Upper lobe of right lung (tissue), 1 donor: ENCODE results near the gene ZMYM5. TPM values are rescaled to one million over a fixed set of nuclear protein-coding genes. Genes with fewer than 3 reads are reported as not detected.
A peak's percentile ranks its signal among the peaks of the same experiment; 100 is the strongest.
"Not testable (repeated sequence)": the region's sequence is repeated elsewhere in the genome, so short reads cannot be mapped to it uniquely, and the experiment has no call there.

Source experiments
- ATAC-seq: fragments of 200-7000 bp; cut with Tn5 transposase; one replicate; pipeline ENCODE4 v1.9.1; 2020; ENCODE audit warnings: mild to moderate bottlenecking, moderate library complexity
- DNase-seq: peaks from one replicate; pipeline ENCODE4 v3.0.0-alpha.2; 2020
- H3K27ac ChIP-seq: fragments of 200-600 bp; one replicate; pipeline ENCODE4 v1.8.0; 2022
- H3K27me3 ChIP-seq: fragments of 200-600 bp; one replicate; pipeline ENCODE4 v1.8.0; 2022; ENCODE audit warnings: mild to moderate bottlenecking
- H3K36me3 ChIP-seq: fragments of 200-600 bp; one replicate; pipeline ENCODE4 v1.8.0; 2022
- H3K4me1 ChIP-seq: fragments of 200-600 bp; one replicate; pipeline ENCODE4 v1.8.0; 2022
- H3K4me3 ChIP-seq: fragments of 200-600 bp; one replicate; pipeline ENCODE4 v1.8.0; 2022; ENCODE audit warnings: mild to moderate bottlenecking
- H3K9me3 ChIP-seq: fragments of 200-600 bp; one replicate; pipeline ENCODE4 v1.8.0; 2022
- intact Hi-C: fragments of 100-400 bp; cut with DNase I; formaldehyde crosslinking; loops from one replicate; pipeline ENCODE4 v1.11.0; 2022
- total RNA-seq: library from RNA; stranded (reverse); fragmentation: NEBNext Ultra II Directional; extraction: Animal tissue kit (Norgen Biotek cat#: 25700); gene quantifications from one replicate; pipeline ENCODE4 v1.2.1, GENCODE V29; 2021
- TF ChIP-seq, protein P1 (sequence below): fragments of 200-600 bp; IDR thresholded peaks from one replicate; pipeline ENCODE4 v1.8.0; 2022; ENCODE audit warnings: antibody characterized with exemption
- donor health status: DM: no; HTN: yes; CAD: no; lungs with severe emphysema.

Gene ZMYM5
- total RNA-seq, 1 donor from 2014 or later, result 11.8 TPM

DNA sequence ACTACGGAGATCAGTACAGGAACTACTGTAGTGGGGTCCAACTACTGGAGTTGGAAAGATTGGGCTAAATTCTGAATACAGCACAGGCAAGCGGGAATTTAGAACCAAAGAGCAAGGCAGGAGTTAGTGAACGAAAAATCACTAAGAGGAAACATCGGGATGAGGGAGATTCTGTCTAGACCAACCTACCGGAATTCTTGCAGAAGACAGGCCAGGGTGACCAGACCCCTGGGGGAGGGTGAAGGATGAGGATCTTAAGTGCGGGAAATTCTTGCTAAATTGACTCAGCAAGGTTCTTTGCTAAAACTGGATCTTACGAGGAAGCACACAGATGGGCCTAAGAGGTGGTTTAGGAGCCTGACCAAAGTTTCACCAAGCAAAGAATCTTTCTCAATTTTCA is 67.5 kb downstream of the ZMYM5 start:
- DNase-seq, result no peak

DNA sequence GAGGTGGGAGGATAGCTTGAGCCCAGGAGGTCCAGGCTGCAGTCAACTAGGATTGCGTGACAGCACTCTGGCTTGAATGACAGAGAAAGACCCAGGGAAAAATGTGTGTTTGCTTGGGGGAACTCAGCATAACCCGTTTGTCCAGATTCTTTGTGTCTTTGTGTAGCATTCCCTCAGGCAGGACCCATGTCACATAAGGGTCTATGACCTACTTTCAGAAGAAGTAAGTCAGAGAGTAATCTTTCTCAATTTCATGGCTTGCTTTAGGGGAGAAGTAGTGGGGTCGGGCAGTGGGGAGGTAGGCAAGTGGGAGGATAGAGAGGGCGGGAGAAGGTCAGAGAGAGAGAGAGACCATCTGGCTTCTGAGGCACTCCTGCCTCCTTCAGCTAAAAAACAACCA is 68.8 kb downstream of the ZMYM5 start:
- TF ChIP-seq, protein P1, sequence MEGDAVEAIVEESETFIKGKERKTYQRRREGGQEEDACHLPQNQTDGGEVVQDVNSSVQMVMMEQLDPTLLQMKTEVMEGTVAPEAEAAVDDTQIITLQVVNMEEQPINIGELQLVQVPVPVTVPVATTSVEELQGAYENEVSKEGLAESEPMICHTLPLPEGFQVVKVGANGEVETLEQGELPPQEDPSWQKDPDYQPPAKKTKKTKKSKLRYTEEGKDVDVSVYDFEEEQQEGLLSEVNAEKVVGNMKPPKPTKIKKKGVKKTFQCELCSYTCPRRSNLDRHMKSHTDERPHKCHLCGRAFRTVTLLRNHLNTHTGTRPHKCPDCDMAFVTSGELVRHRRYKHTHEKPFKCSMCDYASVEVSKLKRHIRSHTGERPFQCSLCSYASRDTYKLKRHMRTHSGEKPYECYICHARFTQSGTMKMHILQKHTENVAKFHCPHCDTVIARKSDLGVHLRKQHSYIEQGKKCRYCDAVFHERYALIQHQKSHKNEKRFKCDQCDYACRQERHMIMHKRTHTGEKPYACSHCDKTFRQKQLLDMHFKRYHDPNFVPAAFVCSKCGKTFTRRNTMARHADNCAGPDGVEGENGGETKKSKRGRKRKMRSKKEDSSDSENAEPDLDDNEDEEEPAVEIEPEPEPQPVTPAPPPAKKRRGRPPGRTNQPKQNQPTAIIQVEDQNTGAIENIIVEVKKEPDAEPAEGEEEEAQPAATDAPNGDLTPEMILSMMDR, result no peak
- no peaks in the 10 kb centered on the region for H3K9me3 ChIP-seq
- H3K27me3 ChIP-seq, result no peaks in the 10 kb centered on the region
- H3K36me3 ChIP-seq, result no peaks in the 10 kb centered on the region
- ATAC-seq (peak; percentile 72), DNase-seq (no peak)
- H3K4me1 ChIP-seq, result no peaks in the 10 kb centered on the region
- intact Hi-C loops, result no loop called here
- H3K4me3 ChIP-seq, result no peak overlapping the region
- H3K27ac ChIP-seq, result no peak overlapping the region

More for the DNA sequence above, 67.5 kb downstream of the ZMYM5 start:
- Histone ChIP-seq H3K4me1 (no peaks in the 10 kb centered on the region), H3K27ac (no peak overlapping the region), H3K36me3 (no peaks in the 10 kb centered on the region), H3K4me3 (no peak overlapping the region), H3K27me3 (no peaks in the 10 kb centered on the region), H3K9me3 (no peaks in the 10 kb centered on the region)
- TF ChIP-seq, protein P1, result no peak
- intact Hi-C loops, result no loop called here
- no peak for ATAC-seq

DNA sequence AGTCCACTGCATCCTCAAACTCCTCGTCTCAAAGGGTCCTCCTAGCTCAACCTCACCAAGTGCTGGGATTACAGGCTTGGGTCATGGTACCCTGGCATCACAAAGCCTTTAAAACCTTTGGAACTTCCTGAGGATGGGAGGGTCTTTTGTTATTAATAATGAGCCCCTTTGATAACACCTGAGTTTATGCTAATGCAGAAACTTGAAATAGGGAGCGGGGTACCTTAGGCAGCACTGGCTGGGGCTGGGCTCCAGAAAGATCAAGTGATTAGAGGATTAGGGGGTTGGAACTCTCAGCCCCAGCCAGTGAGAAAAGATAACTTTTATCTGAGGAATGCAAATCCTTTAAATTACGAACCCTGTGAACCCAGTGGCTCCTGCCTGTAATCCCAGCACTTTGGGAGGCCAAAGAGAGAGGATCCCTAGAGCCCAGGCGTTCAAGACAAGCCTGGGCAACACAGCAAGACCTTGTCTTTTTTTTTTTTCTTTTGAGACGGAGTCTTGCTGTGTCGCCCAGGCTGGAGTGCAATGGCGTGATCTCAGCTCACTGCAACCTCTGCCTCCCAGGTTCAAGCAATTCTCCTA is 71.4 kb downstream of the ZMYM5 start:
- Histone ChIP-seq H3K4me3 (no peak overlapping the region), H3K27ac (no peak overlapping the region), H3K9me3 (no peaks in the 10 kb centered on the region), H3K27me3 (no peaks in the 10 kb centered on the region), H3K36me3 (no peaks in the 10 kb centered on the region), H3K4me1 (no peaks in the 10 kb centered on the region)
- intact Hi-C loops, result no loop called here
- no peak for DNase-seq
- ATAC-seq, result no peak
- TF ChIP-seq, protein P1, result no peak

DNA sequence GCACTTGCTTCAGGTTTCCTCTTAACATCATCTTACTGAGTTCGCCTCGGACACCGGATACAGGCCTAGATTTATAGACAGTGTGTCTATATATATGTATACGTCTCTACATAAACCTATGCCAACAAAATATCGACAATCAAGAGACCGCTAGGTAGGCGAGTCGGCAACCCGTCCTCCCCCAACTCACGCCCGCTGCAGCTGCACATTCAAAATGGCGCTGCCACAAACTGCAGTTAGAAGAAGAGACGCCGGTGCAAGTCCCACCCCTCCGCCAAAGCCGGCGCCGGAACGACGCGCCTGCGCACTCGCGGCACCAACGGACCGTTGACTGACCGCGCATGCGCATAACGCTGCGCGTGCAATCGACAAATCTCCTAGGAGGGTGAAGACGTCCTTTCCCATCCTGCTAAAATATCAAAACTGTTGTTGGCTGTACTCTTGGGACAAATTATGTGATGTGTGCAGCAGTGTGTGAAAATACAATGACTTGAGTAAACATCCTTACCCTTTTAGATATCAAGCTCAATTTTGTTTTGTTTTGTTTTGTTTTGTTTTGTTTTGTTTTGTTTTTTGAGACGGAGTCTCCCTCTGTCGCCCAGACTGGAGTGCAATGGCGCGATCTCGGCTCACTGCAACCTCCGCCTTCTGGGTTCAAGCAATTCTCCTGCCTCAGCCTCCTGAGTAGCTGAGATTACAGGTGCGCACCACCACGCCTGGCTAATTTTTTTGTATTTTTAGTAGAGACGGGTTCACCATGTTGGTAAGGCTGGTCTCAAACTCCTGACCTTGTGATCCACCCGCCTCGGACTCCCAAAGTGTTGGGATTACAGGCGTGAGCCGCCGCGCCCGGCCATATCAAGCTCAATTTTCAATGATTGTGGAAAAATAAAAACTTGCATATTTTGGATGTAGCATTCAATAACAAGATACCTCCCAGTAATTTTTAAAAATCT is 80.4 kb downstream of the ZMYM5 start, which contains the start of gene PSPC1:
Gene PSPC1 (minus strand): TSS at position 219 of the 956 bp plus-strand sequence. CDS start 188 bp downstream, at position 31.
- intact Hi-C loops, H3K27me3 ChIP-seq: not testable (repeated sequence)
- ATAC-seq, result peak; percentile 97

DNA sequence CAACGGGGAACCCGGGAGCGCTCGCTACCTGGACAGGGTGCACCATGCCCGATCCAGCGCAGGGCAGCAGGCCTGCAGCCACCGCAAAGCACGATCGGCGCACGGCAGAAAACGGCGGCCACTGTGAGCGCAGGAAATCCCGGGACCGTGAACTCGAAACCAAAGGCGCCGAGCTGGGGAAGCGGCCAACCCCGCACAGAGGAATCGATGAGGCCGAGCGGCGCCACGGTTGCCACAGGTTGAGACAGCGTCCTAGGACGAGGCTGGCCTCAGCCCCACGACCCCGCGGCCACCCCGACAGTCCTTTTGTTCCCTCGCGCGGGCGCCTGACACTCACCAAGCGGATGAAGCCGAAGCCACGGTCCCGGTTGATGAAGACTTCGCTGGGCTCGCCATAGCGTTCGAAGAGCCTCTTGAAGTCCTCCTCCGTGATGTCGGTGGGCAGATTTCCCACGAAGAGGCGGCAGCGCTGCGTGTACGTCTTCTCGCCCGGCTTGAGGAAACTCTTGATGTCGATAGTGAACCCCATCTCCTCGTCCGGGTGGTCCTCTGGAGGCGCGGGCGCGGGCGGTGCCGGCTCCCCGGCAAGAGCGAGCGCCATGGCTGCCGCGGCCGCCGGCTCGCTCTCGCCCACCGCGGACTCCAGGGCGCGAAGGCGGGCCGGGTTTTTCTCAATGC is 81.3 kb downstream of the ZMYM5 start:
- H3K9me3 ChIP-seq, result no peaks in the 10 kb centered on the region
- H3K4me3 ChIP-seq, result peak overlapping the region; percentile 93
- H3K27me3 ChIP-seq, result no peaks in the 10 kb centered on the region
- ATAC-seq (peak; percentile 79), DNase-seq (peak; percentile 83)
- intact Hi-C loops, result no loop called here
- no peaks in the 10 kb centered on the region for H3K4me1 ChIP-seq
- H3K36me3 ChIP-seq, result no peaks in the 10 kb centered on the region
- H3K27ac ChIP-seq, result peak overlapping the region; percentile 99
- TF ChIP-seq, protein P1, result no peak

More for the DNA sequence above, 80.4 kb downstream of the ZMYM5 start, which contains the start of gene PSPC1:
- H3K4me3 ChIP-seq, result peak within 1 kb of the TSS; percentile 93
- not testable (repeated sequence) for H3K4me1 ChIP-seq, H3K36me3 ChIP-seq, H3K9me3 ChIP-seq
- peak; percentile 98 for DNase-seq
- peak within 1 kb of the TSS; percentile 99 for H3K27ac ChIP-seq
